GM10266 (cell line): ENCODE measurements around the gene PAX7.

Source experiments
- DNase-seq: peaks from one replicate; pipeline ENCODE4 v3.0.0; 2012; ENCODE audit errors: extremely low spot score
- CTCF ChIP-seq: IDR thresholded peaks from 2 replicates; pipeline ENCODE4 v1.5.1; 2012; ENCODE audit warnings: mild to moderate bottlenecking, low read depth; ENCODE audit not compliant: control insufficient read depth, insufficient read depth; ENCODE audit errors: missing control alignments

Gene PAX7

GRCh38 chr1:18649693-18650370, 19.2 kb downstream of the PAX7 start:
- no peak for TF ChIP-seq CTCF
- no peak for DNase-seq

- TF ChIP-seq CTCF = no peak
These were observed 21.1 kb downstream of the PAX7 start for GRCh38 chr1:18651713-18652112.

GRCh38 chr1:18652791-18653190, 22.1 kb downstream of the PAX7 start:
- DNase-seq = no peak
- no peak for TF ChIP-seq CTCF

More at GRCh38 chr1:18651713-18652112, 21.1 kb downstream of the PAX7 start:
- no peak for DNase-seq

GRCh38 chr1:18653367-18653766, 22.7 kb downstream of the PAX7 start:
- TF ChIP-seq CTCF = no peak
- DNase-seq = no peak

- TF ChIP-seq CTCF = no peak
- no peak for DNase-seq
These were observed 23.3 kb downstream of the PAX7 start for GRCh38 chr1:18653916-18654315.

- no peak for TF ChIP-seq CTCF
- DNase-seq = no peak
These were observed 24.0 kb downstream of the PAX7 start for GRCh38 chr1:18654599-18654998.

- TF ChIP-seq CTCF = no peak
- DNase-seq = no peak
These were observed 27.0 kb downstream of the PAX7 start for GRCh38 chr1:18657506-18658201.
